Measurements from ENCODE around the gene CPSF3.

DNA sequence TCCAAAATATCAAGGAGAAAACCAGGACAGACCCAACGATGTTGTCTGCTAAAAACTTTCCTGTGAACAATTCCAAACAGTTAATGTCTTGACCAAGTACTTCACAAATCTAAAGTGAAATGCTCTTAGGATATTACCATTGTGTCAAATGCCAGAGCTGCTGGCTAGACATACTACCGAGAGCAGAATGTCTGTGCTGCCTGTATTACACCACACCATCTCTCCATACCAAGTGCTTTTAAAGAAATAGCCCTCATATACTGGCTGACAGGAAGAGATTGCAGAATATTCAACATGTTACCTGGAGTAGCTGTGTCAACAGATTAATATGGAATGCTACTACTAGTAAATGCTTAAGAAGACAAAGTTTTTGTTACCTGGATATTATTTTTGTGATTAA is 69.5 kb downstream of the CPSF3 start:
- TF ChIP-seq, protein P1, sequence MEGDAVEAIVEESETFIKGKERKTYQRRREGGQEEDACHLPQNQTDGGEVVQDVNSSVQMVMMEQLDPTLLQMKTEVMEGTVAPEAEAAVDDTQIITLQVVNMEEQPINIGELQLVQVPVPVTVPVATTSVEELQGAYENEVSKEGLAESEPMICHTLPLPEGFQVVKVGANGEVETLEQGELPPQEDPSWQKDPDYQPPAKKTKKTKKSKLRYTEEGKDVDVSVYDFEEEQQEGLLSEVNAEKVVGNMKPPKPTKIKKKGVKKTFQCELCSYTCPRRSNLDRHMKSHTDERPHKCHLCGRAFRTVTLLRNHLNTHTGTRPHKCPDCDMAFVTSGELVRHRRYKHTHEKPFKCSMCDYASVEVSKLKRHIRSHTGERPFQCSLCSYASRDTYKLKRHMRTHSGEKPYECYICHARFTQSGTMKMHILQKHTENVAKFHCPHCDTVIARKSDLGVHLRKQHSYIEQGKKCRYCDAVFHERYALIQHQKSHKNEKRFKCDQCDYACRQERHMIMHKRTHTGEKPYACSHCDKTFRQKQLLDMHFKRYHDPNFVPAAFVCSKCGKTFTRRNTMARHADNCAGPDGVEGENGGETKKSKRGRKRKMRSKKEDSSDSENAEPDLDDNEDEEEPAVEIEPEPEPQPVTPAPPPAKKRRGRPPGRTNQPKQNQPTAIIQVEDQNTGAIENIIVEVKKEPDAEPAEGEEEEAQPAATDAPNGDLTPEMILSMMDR (IDR thresholded peaks at IDR 0.05), result no peak
- TF ChIP-seq EZH2 (IDR thresholded peaks at IDR 0.05; ENCODE audit: borderline replicate concordance, insufficient read depth, low read depth, low read length, poor library complexity, severe bottlenecking), result no peak

Data from B cell (primary cell).